GM18519 (cell line): Measurements from ENCODE around the gene MADCAM1.
"Not testable (repeated sequence)": the region's sequence is repeated elsewhere in the genome, so short reads cannot be mapped to it uniquely, and the experiment has no call there.

Experiments
- ATAC-seq: cut with Tn5 transposase; IDR thresholded peaks from one replicate; pipeline ENCODE4 v1.9.1; 2021; ENCODE audit warnings: mild to moderate bottlenecking, moderate library complexity; ENCODE audit not compliant: unreplicated experiment, low FRiP score

Gene MADCAM1

GRCh38 chr19:496112-496665, at the start of gene MADCAM1:
TSS of gene MADCAM1 (plus strand) at chr19:496486. CDS start at chr19:496500, 14 bp downstream.
- ATAC-seq, result no peak

- ATAC-seq, result no peak
Measured at GRCh38 chr19:447064-447426, 49.2 kb upstream of the MADCAM1 start.

GRCh38 chr19:447816-448560, 48.3 kb upstream of the MADCAM1 start:
- no peak for ATAC-seq

GRCh38 chr19:449916-450315, 46.4 kb upstream of the MADCAM1 start:
- no peak for ATAC-seq

GRCh38 chr19:450912-451481, 45.3 kb upstream of the MADCAM1 start:
- ATAC-seq, result not testable (repeated sequence)

- no peak for ATAC-seq
Measured at GRCh38 chr19:452829-453228, 43.5 kb upstream of the MADCAM1 start.

GRCh38 chr19:453606-454005, 42.7 kb upstream of the MADCAM1 start:
- no peak for ATAC-seq

- no peak for ATAC-seq
Measured at GRCh38 chr19:455031-455705, 41.1 kb upstream of the MADCAM1 start.

GRCh38 chr19:455851-456546, 40.3 kb upstream of the MADCAM1 start:
- ATAC-seq, result no peak

GRCh38 chr19:456547-457110, 39.7 kb upstream of the MADCAM1 start:
- ATAC-seq, result no peak

- ATAC-seq, result no peak
Measured at GRCh38 chr19:457636-458035, 38.6 kb upstream of the MADCAM1 start.

GRCh38 chr19:458091-459042, 37.9 kb upstream of the MADCAM1 start:
- ATAC-seq, result no peak

GRCh38 chr19:459724-460511, 36.4 kb upstream of the MADCAM1 start:
- no peak for ATAC-seq

GRCh38 chr19:460877-461720, 35.2 kb upstream of the MADCAM1 start, which contains the start of gene SHC2:
TSS of gene SHC2 (minus strand) at chr19:461033. CDS start at chr19:460996, 37 bp downstream.
- no peak for ATAC-seq

- ATAC-seq, result no peak
Measured at GRCh38 chr19:461721-462551, 34.4 kb upstream of the MADCAM1 start.

- no peak for ATAC-seq
Measured at GRCh38 chr19:463483-464207, 32.6 kb upstream of the MADCAM1 start.
